Neuronal stem cell (in vitro differentiated cells): Measurements from ENCODE around the gene TTLL3.

ENCODE experiments used
- DNase-seq: peaks from one replicate; pipeline ENCODE4 v3.0.0-alpha.2; 2013; ENCODE audit warnings: low spot score
- H2AFZ ChIP-seq: one replicate; pipeline ENCODE4 v1.6.1; 2013; ENCODE audit warnings: mild to moderate bottlenecking, low read length, inconsistent platforms
- H2AK5ac ChIP-seq: 2 replicates; pipeline ENCODE4 v1.6.1; 2013; ENCODE audit warnings: low read depth, mild to moderate bottlenecking, inconsistent platforms, low read length, moderate library complexity, mixed read lengths
- H2BK120ac ChIP-seq: 2 replicates; pipeline ENCODE4 v1.6.1; 2013; ENCODE audit warnings: low read depth, mild to moderate bottlenecking, inconsistent platforms, low read length, moderate library complexity, mixed read lengths
- H2BK12ac ChIP-seq: one replicate; pipeline ENCODE4 v1.6.1; 2013; ENCODE audit warnings: low read length, inconsistent platforms
- H2BK15ac ChIP-seq: 2 replicates; pipeline ENCODE4 v1.6.1; 2013; ENCODE audit warnings: mild to moderate bottlenecking, low read length, inconsistent platforms, mixed read lengths
- H2BK5ac ChIP-seq: one replicate; pipeline ENCODE4 v1.6.1; 2013; ENCODE audit warnings: inconsistent platforms, mild to moderate bottlenecking, low read length, moderate library complexity
- H3K14ac ChIP-seq: one replicate; pipeline ENCODE4 v1.6.1; 2013; ENCODE audit warnings: low read length, inconsistent platforms
- H3K18ac ChIP-seq: 2 replicates; pipeline ENCODE4 v1.6.1; 2013; ENCODE audit warnings: low read length, inconsistent platforms
- H3K23ac ChIP-seq: 2 replicates; pipeline ENCODE4 v1.6.1; 2013; ENCODE audit warnings: low read depth, mild to moderate bottlenecking, mixed read lengths, low read length, inconsistent platforms; ENCODE audit not compliant: poor library complexity
- H3K27ac ChIP-seq: replicated peaks from 3 replicates; pipeline ENCODE4 v1.5.1; 2013; ENCODE audit warnings: low read length, inconsistent platforms
- H3K27me3 ChIP-seq, 3 experiments: 2 replicates each; pipeline ENCODE4 v1.6.1; 2013; ENCODE audit warnings: low read length in 3 of 3, mild to moderate bottlenecking in 2 of 3, inconsistent platforms in 1 of 3, low read depth in 1 of 3, mixed read lengths in 1 of 3, moderate library complexity in 1 of 3; ENCODE audit not compliant: control insufficient read depth in 3 of 3, insufficient read depth in 3 of 3
- H3K36me3 ChIP-seq, 2 donors: replicated peaks in 1 of 2; 2 replicates each; pipeline ENCODE4 v1.6.1; 2013; ENCODE audit warnings: low read length in 2 of 2; ENCODE audit not compliant: control insufficient read depth in 2 of 2, insufficient read depth in 2 of 2
- H3K4ac ChIP-seq: 2 replicates; pipeline ENCODE4 v1.6.1; 2013; ENCODE audit warnings: inconsistent platforms, mild to moderate bottlenecking, low read length, moderate library complexity
- H3K4me1 ChIP-seq, 2 donors: 1 replicate in 1 of 2; 2 replicates in 1 of 2; pipeline ENCODE4 v1.6.1; 2013; ENCODE audit warnings: low read length in 2 of 2, low read depth in 1 of 2; ENCODE audit not compliant: control insufficient read depth in 2 of 2, insufficient read depth in 1 of 2
- H3K4me2 ChIP-seq: one replicate; pipeline ENCODE4 v1.6.1; 2013; ENCODE audit warnings: mild to moderate bottlenecking, low read length, inconsistent platforms; ENCODE audit not compliant: insufficient read depth, poor library complexity, severe bottlenecking
- H3K4me3 ChIP-seq, 2 donors: 2 replicates each; pipeline ENCODE4 v1.5.1; 2013; ENCODE audit warnings: low read length in 2 of 2, mild to moderate bottlenecking in 2 of 2, inconsistent platforms in 1 of 2, moderate library complexity in 1 of 2
- H3K79me1 ChIP-seq: one replicate; pipeline ENCODE4 v1.6.1; 2013; ENCODE audit warnings: low read depth, mild to moderate bottlenecking, inconsistent platforms, low read length, moderate library complexity
- H3K9ac ChIP-seq: one replicate; pipeline ENCODE4 v1.6.1; 2013; ENCODE audit warnings: mild to moderate bottlenecking, low read depth, low read length, inconsistent platforms; ENCODE audit not compliant: poor library complexity
- H3K9me3 ChIP-seq, 2 donors: replicated peaks in 1 of 2; 2 replicates each; pipeline versions ENCODE3 to v1.6.1; 2013; ENCODE audit warnings: low read length in 2 of 2, mild to moderate bottlenecking in 2 of 2, inconsistent platforms in 1 of 2, low read depth in 1 of 2, mixed read lengths in 1 of 2, moderate library complexity in 1 of 2; ENCODE audit not compliant: control insufficient read depth in 2 of 2, insufficient read depth in 1 of 2
- H4K8ac ChIP-seq: one replicate; pipeline ENCODE4 v1.6.1; 2013; ENCODE audit warnings: low read depth, mild to moderate bottlenecking, inconsistent platforms, low read length, moderate library complexity
- H4K91ac ChIP-seq: one replicate; pipeline ENCODE4 v1.6.1; 2013; ENCODE audit warnings: low read length, low read depth, mild to moderate bottlenecking, inconsistent platforms; ENCODE audit not compliant: poor library complexity
- WGBS, 2 donors: extraction: QIAGEN DNeasy Blood & Tissue Kit; methylation state at CpG; one replicate each; pipeline ENCODE4 v1.1.7; 2013; ENCODE audit warnings: missing lambda C conversion rate in 2 of 2, mixed read lengths in 1 of 2; ENCODE audit not compliant: insufficient read length in 2 of 2, insufficient replicate concordance in 1 of 2; ENCODE audit errors: extremely low coverage in 2 of 2; 5-methylcytosine and 5-hydroxymethylcytosine counted together

TTLL3 gene

DNA sequence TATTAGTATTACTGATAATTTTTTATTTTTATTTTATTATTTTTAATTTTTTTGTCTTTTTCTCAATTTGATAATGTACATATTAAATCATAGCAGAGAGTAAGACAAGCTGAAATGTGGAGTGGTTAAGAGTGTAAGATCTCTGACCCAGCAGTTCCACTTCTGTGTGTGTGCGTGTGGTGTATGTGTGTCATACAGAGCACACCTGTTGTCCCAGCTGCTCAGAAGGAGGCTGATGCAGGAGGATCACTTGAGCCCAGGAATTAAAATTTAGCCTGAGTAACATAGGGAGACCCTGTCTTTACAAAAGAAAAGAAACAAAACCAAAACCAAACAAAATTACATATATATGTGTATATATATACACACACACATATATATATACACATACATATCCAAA, 71.4 kb downstream of the TTLL3 start:
- Histone ChIP-seq H2BK15ac (no peak overlapping the region), H2AK5ac (no peak overlapping the region), H3K27me3 (peaks cover 0 to 15% (median 0%) of the 10 kb centered on the region in 3 experiments), H2BK5ac (no peak overlapping the region), H3K27ac (no peak overlapping the region), H3K4ac (no peak overlapping the region), H3K4me3 (no peak overlapping the region), H2BK12ac (no peak overlapping the region), H4K8ac (no peak overlapping the region), H2AFZ (no peak overlapping the region), H3K79me1 (no peaks in the 10 kb centered on the region), H3K9me3 (no peaks in the 10 kb centered on the region), H3K23ac (no peak overlapping the region), H2BK120ac (no peak overlapping the region), H4K91ac (no peak overlapping the region), H3K9ac (no peak overlapping the region), H3K4me1 (no peaks in the 10 kb centered on the region), H3K36me3 (no peaks in the 10 kb centered on the region), H3K14ac (no peak overlapping the region), H3K18ac (no peak overlapping the region), H3K4me2 (no peak overlapping the region)
- no CpG with 5 or more reads among the region's 1 CpG for WGBS, 2 donors
- DNase-seq: no peak

DNA sequence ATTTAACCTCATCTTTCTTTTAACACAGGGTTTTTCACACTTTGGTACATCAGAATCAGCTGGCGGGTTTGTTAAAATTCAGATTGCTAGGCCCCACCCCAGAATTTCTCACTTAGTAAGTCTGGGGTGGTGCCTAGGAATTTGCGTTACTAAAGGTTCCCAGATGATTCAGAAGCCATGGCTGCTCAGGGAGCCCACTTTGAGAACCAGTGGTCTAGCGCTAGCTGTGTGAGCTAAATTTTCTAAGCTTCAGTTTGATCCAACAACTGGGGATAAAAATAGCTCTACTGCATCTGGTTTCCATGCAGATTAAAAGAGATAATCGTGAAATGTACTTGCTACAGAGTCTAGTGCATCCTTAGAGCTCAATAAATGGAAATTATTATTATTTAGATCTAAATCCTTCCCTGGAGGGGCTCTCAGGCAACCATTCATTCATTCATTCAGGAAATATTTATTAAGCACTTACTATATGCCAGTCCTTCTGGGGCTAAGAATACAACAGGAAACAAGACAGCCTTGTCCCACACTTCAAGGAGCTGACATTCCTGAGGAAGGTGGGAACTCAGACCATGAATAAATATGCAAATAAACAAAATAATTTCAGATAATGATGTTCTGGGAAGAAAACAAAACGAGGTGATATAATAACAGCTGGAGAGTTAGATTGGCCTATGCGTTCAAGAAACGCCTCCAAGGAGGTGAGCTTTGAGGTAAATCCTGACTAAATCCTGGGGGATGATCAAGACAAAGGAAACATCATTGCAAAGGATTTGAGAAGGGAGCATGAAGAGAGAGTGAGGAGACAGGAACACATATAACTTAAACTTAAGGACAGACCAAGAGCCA, 73.9 kb downstream of the TTLL3 start:
- Histone ChIP-seq H3K27me3 (peaks cover 0 to 8% (median 0%) of the 10 kb centered on the region in 3 experiments), H4K8ac (no peak overlapping the region), H3K36me3 (no peaks in the 10 kb centered on the region), H3K23ac (no peak overlapping the region), H3K14ac (no peak overlapping the region), H3K9ac (no peak overlapping the region), H3K9me3 (no peaks in the 10 kb centered on the region), H2AFZ (no peak overlapping the region), H2BK120ac (no peak overlapping the region), H3K18ac (no peak overlapping the region), H3K4me2 (no peak overlapping the region), H3K79me1 (no peaks in the 10 kb centered on the region), H2BK12ac (no peak overlapping the region), H4K91ac (no peak overlapping the region), H2BK5ac (no peak overlapping the region), H3K27ac (no peak overlapping the region), H3K4me3 (no peak overlapping the region), H3K4me1 (no peaks in the 10 kb centered on the region), H2AK5ac (no peak overlapping the region), H2BK15ac (no peak overlapping the region), H3K4ac (no peak overlapping the region)
- no peak for DNase-seq
- WGBS, 2 donors: no CpG with 5 or more reads among the region's 7 CpGs

- Histone ChIP-seq H3K4me2 (no peak overlapping the region), H2AK5ac (no peak overlapping the region), H2BK5ac (no peak overlapping the region), H3K27ac (no peak overlapping the region), H3K18ac (no peak overlapping the region), H3K9ac (no peak overlapping the region), H3K23ac (no peak overlapping the region), H3K27me3 (peaks cover 0 to 11% (median 0%) of the 10 kb centered on the region in 3 experiments), H3K14ac (no peak overlapping the region), H3K9me3 (no peaks in the 10 kb centered on the region), H3K4me1 (no peaks in the 10 kb centered on the region), H2BK120ac (no peak overlapping the region), H3K79me1 (no peaks in the 10 kb centered on the region), H3K36me3 (no peaks in the 10 kb centered on the region), H3K4ac (no peak overlapping the region), H4K8ac (no peak overlapping the region), H2AFZ (no peak overlapping the region), H2BK12ac (no peak overlapping the region), H4K91ac (no peak overlapping the region), H2BK15ac (no peak overlapping the region), H3K4me3 (no peak overlapping the region)
- no peak for DNase-seq
- WGBS, 2 donors: no CpG with 5 or more reads among the region's 11 CpGs
These were observed 74.6 kb downstream of the TTLL3 start for GRCh38 chr3:9884555-9885165.
